Measurements from ENCODE around the gene SNX8. TPM values are rescaled to one million over a fixed set of nuclear protein-coding genes. Genes with fewer than 3 reads are reported as not detected.
"Not testable (repeated sequence)": the region's sequence is repeated elsewhere in the genome, so short reads cannot be mapped to it uniquely, and the experiment has no call there.

Gene SNX8
- total RNA-seq, 1 donor from 2014 or later = 60.1 TPM

DNA sequence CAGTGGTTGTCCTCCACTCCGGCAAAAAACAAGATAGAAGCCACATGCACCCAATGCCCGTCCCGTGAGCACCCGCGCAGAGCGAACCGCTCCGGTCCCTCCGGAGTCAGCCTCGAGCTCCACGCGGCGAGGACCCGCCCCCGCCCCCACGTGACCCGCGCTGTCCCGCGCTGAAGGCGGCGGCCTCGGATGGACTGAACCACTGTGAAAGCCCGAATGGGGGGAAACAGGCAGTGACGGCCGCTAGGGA is 39.6 kb upstream of the SNX8 start:
- Histone ChIP-seq H3K27ac (peak overlapping the region; percentile 100), H3K4me3 (peak overlapping the region; percentile 99), H3K36me3 (peaks cover 11% of the 10 kb centered on the region), H3K9me3 (no peaks in the 10 kb centered on the region), H3K4me1 (peaks cover 40% of the 10 kb centered on the region), H3K27me3 (no peaks in the 10 kb centered on the region)
- peak; percentile 96 for DNase-seq
- ATAC-seq = peak; percentile 90
- intact Hi-C loops (cut with DNase I) = loop anchor here (10.0 kb wide), 1 partner anchor 109 kb away; the partner anchor contains the start of genes MRM2 and NUDT1
- TF ChIP-seq, protein P1, sequence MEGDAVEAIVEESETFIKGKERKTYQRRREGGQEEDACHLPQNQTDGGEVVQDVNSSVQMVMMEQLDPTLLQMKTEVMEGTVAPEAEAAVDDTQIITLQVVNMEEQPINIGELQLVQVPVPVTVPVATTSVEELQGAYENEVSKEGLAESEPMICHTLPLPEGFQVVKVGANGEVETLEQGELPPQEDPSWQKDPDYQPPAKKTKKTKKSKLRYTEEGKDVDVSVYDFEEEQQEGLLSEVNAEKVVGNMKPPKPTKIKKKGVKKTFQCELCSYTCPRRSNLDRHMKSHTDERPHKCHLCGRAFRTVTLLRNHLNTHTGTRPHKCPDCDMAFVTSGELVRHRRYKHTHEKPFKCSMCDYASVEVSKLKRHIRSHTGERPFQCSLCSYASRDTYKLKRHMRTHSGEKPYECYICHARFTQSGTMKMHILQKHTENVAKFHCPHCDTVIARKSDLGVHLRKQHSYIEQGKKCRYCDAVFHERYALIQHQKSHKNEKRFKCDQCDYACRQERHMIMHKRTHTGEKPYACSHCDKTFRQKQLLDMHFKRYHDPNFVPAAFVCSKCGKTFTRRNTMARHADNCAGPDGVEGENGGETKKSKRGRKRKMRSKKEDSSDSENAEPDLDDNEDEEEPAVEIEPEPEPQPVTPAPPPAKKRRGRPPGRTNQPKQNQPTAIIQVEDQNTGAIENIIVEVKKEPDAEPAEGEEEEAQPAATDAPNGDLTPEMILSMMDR (IDR thresholded peaks at IDR 0.05) = no peak

DNA sequence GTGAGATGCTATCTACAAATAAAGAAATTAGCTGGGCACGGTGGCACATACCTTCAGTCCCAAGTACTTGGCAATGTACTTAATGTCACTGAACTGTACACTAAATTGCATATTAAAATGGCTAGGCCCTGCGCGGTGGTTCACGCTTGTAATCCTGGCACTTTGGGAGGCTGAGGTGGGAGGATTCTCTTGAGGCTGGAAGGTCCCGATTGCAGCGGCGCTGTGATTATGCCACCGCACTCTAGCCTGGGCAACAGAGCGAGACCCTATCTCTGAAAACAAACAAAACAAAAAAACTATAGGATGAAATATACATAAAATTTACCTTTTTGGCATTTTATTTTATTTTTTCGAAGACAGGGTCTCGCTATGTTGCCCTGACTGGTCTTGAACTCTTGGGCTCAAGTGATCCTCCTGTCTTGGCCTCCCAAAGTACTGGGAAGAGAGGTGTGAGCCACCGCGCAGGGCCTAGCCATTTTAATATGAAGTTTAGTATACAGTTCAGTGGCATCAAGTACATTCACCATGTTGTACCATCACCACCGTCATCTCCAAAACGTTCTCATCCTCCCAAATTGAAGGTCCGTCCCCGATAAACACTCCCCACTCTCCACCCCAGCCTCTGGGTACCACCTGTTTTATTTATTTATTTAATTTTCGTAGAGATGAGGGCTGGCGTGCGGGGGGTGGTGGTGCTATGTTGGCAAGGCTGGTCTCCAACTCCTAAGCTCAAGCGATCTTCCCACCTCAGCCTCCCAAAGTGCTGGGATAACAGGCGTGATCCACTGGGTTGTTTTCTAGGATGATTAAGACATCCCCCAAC is 39.1 kb upstream of the SNX8 start:
- H3K27ac ChIP-seq = peak overlapping the region; percentile 100
- TF ChIP-seq, protein P1 (IDR thresholded peaks at IDR 0.05) = no peak
- intact Hi-C loops (cut with DNase I) = loop anchor here (10.0 kb wide), 1 partner anchor 109 kb away; the partner anchor contains the start of genes MRM2 and NUDT1
- DNase-seq (no peak), ATAC-seq (no peak)
- peaks cover 8% of the 10 kb centered on the region for H3K36me3 ChIP-seq
- no peaks in the 10 kb centered on the region for H3K9me3 ChIP-seq
- peaks cover 34% of the 10 kb centered on the region for H3K4me1 ChIP-seq
- peak overlapping the region; percentile 99 for H3K4me3 ChIP-seq
- no peaks in the 10 kb centered on the region for H3K27me3 ChIP-seq

DNA sequence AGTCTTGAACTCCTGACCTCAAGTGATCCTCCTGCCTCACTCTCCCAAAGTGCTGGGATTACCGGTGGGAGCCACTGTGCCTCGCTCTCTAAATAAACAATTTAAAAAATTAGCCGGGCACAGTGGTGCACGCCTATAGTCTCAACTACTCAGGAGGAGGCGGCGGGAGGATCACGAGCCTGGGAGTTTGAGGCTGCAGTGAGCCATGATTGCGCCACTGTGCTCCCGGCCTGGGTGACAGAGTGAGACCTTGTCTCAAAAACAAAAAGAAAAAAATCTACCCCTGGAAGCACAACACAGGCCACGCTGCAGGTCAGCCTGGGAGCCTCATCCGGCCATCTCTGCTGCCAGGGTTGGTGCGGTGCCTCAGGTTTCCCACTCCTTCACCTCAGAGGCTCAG is 36.6 kb upstream of the SNX8 start:
- intact Hi-C loops (cut with DNase I) = loop anchor here (10.0 kb wide), 1 partner anchor 106 kb away; the partner anchor contains the start of genes MRM2 and NUDT1

DNA sequence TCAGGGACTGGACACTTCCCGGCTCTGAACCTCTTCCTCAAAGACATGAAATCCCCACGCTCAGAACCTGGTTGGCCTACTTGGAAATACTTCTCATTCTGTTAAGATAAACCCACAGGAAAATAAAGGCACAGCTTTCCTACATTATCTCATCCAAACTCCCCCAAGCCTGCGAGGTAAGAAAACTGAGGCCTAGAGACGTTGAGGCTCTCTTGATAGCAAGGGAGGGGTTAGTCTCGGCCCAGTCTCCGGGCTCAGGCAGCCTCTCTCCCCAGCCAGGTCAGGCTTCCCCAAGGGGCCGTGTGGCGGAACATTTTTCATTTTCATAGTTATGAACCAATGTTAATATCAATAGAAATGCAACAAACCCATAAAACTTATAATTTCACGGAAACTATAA is 35.8 kb upstream of the SNX8 start:
- no peaks in the 10 kb centered on the region for H3K36me3 ChIP-seq
- intact Hi-C loops (cut with DNase I) = loop anchor here (10.0 kb wide), 1 partner anchor 105 kb away; the partner anchor contains the start of genes MRM2 and NUDT1

More for the DNA sequence above, 36.6 kb upstream of the SNX8 start:
- Histone ChIP-seq H3K4me3 (no peak overlapping the region), H3K36me3 (no peaks in the 10 kb centered on the region), H3K27me3 (no peaks in the 10 kb centered on the region), H3K27ac (no peak overlapping the region), H3K9me3 (no peaks in the 10 kb centered on the region), H3K4me1 (peaks cover 10% of the 10 kb centered on the region)
- ATAC-seq = no peak
- DNase-seq = no peak
- TF ChIP-seq, protein P1 (IDR thresholded peaks at IDR 0.05) = no peak

DNA sequence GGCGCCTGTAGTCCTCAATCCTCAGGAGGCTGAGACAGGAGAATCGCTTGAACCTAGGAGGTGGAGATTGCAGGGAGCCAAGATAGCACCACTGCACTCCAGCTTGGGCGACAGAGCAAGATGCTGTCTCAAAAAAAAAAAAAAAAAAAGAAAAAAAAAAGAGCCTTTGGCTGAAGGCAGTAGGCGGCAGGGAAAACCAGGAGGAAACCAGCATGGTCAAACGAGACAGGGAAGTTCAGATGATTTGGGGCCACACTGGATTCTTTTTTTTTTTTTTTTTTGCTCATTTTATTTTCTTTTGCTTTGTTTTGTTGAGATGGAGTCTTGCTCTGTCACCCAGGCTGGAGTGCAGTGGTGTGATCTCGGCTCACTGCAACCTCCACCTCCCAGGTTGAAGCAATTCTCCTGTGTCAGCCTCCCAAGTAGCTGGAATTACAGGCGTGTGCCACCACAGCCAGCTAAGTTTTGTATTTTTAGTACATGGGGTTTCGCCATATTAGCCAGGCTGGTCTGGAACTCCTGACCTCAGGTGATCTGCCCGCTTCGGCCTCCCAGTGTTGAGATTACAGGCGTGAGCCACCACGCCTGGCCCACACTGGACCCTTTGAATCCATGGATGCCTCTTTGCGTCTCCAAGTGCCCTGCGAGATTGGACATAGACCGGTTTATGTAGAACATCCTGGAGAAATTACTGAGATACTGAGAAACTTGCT is 33.3 kb upstream of the SNX8 start:
- H3K36me3 ChIP-seq; DNase-seq; H3K27me3 ChIP-seq; intact Hi-C loops (cut with DNase I); H3K4me3 ChIP-seq; H3K4me1 ChIP-seq; ATAC-seq; H3K27ac ChIP-seq; H3K9me3 ChIP-seq: not testable (repeated sequence)

More for the DNA sequence above, 35.8 kb upstream of the SNX8 start:
- DNase-seq (no peak), ATAC-seq (no peak)
- Histone ChIP-seq H3K27me3 (no peaks in the 10 kb centered on the region), H3K4me3 (no peak overlapping the region), H3K27ac (no peak overlapping the region), H3K9me3 (no peaks in the 10 kb centered on the region), H3K4me1 (peaks cover 7% of the 10 kb centered on the region)
- TF ChIP-seq, protein P1 (IDR thresholded peaks at IDR 0.05) = no peak
